ENCODE data around the gene SESN1.
"Not testable (repeated sequence)": the region's sequence is repeated elsewhere in the genome, so short reads cannot be mapped to it uniquely, and the experiment has no call there.

Gene SESN1

GRCh38 chr6:108993876-108994275 is 100.8 kb downstream of the SESN1 start:
- DNase-seq, result no peak

- no peak for DNase-seq
Measured at GRCh38 chr6:108989700-108990099, 104.9 kb downstream of the SESN1 start.

DNA sequence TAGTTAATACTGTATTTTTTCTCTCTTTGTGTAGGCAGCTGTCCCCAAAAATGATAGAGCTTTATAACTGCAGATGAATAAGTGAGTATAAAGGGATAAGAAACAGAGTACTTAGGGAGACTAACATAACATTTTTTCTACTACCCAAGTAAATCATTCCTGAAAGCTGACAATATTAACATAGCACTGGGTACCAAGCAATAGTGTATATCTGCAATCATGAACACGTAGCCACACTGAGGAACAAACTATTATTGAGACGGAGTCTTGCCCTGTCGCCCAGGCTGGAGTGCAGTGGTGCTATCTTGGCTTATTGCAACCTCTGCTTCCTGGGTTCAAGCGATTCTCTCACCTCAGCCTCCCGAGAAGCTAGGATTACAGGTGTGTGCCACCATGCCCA is 105.9 kb downstream of the SESN1 start:
- no peak for DNase-seq

DNA sequence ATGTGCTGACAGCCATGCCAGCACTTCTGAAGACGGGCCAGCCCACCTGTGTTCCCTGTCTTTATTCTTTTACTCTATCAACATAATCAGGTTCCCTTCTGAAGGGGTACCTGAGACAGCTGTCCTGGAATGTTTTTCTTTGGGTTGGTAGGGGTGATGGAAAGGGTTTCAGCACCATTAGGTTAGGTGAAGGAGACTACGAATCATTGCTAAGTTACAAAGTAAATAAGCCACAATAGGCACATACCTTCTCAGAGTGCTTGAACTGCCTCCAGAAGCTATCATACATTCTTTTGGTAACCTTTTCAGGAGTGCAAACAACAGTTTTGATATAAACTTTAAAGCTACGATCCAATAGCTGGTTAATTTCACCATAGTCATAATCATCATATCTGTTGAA is 106.3 kb downstream of the SESN1 start:
- no peak for DNase-seq

GRCh38 chr6:108987156-108987555 is 107.5 kb downstream of the SESN1 start:
- DNase-seq, result no peak

DNA sequence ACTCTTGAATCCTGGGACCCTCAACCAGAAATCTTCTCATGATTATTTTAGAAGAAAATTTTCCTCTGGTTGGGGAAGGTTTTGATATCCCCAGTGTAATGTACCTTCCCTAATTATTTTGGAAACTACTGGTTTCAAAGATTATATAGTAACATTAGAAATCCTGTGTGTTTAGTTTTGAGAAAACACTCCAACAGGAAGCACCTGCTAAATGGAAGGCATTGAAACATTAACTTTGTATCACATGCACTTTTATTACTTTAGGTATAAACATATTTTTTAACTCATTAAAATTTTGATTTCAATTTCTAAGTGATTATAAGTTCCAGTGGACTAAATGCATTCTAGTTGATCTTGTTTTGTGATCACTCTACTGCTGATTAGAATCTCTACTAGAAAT is 109.3 kb downstream of the SESN1 start:
- no peak for DNase-seq

DNA sequence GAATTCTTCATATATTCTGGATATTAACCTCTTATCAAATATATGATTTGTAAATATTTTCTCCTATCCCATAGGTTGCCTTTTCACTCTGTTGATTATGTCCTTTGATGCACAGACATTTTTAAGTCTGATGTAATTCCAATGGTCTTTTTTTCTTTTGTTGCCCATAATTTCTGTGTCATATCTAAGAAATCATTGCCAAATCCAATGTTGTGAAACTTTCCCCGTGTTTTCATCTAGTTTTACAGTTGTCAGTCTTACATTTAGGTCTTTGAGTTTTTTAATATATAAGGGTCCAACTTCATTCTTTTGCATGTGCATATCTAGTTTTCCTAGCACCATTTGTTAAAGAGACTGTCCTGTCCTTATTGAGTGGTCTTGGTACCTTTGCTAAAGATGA is 111.5 kb downstream of the SESN1 start:
- DNase-seq, result no peak

DNA sequence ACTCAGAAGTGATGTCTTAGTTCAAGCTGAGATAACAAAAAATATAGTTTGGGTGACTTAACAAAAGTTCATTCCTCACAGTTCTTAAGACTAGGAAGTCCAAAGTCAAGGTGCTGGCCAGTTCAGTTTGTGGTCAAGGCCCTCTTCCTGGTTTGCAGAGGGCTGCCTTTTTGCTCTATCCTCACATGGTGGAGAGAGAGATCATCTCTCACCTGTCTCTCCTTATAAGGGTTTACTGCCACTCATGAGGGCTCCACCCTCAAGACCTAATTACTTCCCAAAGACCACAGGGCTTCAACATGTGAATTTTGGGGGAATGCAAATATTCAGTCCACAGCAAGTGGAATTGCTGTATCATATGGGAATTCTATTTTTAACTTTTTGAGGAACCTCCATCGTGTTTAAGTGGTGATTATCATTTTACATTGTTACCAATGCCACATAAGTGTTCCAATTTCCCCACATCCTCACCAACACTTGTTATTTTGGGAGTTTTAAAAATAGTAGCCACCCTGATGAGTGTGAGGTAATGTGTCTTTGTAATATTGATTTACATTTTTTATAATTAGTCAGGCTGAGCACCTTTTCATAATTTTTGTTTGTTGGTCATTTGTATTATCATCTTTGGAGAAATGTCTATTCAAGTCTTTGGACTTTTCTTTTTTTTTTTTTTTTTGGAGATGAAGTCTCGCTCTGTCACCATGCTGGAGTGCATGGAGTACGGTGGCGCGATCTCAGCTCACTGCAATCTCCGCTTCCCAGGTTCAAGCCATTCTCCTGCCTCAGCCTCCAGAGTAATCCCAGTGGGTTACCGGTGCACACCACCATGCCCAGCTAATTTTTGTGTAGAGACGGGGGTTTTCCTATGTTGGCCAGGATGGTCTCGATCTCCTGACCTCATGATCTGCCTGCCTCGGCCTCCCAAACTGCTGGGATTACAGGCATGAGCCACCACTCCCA is 112.2 kb downstream of the SESN1 start:
- no peak for DNase-seq

GRCh38 chr6:108978638-108979037 is 116.0 kb downstream of the SESN1 start:
- DNase-seq, result not testable (repeated sequence)

DNA sequence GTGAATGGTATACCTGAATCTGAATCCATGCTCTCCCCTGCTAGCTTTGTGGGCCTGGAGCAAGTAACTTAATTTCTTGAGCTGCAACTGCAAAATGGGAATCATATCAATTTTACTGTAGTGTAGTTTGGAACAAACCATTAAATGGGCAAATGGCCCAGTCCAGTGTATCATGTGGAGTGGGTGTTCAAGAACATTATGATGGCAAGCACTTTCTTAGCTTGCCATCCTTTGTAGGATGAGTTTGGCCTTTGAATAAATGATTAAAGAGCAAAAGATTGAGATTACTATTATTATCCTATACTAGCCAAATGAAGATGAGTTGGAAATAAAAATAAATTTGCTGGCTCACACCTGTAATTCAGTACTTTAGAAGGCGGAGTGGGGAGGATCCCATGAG is 120.4 kb downstream of the SESN1 start:
- no peak for DNase-seq

GRCh38 chr6:108969776-108970175 is 124.9 kb downstream of the SESN1 start:
- no peak for DNase-seq

DNA sequence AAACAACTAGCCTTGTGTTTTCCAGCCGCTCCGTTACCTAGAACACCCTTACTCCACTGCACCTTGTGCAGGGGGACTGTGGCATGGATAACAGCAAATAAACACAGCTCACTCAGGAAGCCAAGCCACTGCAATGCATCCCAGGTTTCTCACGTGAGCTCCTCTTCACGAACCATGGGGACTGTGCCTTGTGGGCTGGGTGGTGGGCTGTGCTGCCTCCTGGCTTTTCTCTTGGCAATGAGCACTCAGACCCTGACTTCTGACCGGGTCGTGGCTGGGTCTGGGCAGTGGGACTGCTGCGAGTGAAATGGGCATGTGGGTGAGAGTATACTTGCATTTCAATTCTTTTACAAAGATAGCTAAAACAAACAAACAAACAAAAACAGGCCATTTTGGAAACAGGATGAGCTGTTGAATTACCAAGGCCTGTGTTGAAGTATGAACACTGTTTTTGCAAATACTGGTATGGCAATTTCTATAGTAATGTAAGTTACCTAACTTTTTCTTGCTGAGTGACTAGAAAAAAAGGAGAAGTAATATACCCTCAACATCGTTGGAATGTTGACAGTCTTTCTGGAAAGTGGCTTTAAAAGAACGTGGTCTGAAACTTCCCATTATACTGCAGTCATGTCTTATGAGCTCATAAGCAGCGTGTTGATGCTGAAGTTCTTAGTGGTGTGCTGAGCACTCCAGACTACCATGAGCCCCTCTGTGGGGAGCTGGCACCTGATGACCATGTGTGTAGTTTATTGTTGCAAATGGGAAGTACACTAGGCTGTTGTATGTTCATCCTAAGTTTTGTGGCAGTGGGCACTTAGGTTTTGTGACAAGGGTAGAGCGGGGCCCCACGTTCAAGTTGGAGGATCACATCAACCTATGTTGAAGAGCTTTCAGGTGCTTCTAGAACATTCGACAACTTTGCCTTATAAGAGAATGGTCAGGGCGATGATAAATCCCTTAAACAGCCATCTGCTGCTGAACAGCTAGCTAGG is 126.0 kb downstream of the SESN1 start:
- DNase-seq, result no peak

- DNase-seq, result no peak
Measured at GRCh38 chr6:108966855-108967755, 127.5 kb downstream of the SESN1 start.

DNA sequence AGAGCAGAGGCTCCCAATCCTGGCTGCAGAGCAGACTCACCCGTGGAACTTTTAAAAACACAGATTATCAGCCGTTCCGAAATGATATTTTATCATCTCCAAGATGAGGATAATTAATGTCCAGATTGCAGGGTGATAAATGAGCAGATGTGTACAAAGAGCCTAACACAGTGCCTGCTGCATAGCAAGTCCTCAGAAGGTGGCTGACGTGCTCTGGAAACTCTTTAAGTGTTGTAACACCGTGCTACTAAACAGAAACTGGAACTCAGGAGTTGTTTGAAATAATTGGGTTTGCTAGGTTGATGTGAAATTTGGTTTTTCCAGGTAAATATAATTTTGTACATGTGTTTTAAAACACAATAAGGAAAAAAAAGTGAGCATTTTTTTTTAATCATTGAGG is 128.4 kb downstream of the SESN1 start:
- no peak for DNase-seq

DNA sequence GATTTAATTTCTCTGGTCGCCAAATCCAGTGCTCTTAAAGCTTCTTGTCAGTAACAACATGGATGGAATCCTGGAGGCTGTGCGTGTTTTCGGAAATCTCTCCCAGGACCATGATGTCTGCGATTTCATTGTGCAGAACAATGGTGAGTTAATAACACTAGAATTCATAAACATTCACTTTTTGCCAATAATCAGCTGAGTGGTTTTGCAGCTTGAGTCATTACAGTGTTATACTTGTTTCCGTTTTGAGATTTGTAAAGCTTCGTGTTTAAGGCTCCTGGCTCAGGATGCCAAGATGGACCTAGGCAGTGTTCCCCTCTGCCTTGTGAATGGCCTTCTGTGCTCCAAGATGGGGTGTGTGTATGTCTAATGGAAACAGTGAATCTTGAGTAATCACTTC is 132.7 kb downstream of the SESN1 start:
- no peak for DNase-seq

DNA sequence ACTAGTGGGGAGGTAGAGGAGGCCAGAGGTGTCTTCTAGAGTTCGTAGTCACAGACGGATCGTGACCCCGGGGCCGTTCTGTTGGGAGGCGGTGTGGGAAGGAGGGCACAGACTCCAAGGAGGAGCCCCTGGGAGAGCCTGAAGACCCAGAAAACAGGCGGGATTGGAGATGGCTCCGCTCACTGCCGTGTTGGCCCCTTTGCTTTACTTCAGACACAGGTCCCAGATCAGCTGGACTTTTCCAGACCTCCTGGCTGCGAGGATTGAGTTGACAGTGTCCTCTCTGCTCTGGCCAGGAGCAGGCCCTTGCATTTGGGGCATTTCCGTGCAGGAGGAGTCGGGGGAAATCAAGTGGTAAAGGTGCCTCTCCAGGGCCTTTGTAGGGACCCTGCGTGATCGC is 133.6 kb downstream of the SESN1 start:
- DNase-seq, result no peak

DNA sequence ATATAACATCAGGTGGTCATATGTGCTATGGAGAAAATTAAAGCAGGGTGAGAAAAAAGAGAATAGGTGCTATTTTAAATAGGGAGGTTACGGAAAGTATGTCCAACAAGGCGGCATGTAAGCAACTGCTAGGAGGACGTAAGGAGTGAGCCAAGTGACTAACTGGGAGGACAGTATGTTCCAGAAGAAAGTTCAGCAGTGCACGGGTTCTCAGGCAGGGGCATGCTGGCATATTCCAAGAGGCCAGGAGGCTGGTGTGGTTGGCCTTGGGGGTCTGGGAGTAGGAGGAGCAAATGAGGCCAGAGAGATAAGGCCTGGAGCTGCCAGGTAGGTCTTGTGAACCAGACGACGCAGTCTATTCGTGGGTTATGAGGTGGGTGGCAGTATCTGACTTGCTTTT is 134.0 kb downstream of the SESN1 start:
- DNase-seq, result no peak

- DNase-seq, result no peak
Measured at GRCh38 chr6:108959972-108960582, 134.6 kb downstream of the SESN1 start.

DNA sequence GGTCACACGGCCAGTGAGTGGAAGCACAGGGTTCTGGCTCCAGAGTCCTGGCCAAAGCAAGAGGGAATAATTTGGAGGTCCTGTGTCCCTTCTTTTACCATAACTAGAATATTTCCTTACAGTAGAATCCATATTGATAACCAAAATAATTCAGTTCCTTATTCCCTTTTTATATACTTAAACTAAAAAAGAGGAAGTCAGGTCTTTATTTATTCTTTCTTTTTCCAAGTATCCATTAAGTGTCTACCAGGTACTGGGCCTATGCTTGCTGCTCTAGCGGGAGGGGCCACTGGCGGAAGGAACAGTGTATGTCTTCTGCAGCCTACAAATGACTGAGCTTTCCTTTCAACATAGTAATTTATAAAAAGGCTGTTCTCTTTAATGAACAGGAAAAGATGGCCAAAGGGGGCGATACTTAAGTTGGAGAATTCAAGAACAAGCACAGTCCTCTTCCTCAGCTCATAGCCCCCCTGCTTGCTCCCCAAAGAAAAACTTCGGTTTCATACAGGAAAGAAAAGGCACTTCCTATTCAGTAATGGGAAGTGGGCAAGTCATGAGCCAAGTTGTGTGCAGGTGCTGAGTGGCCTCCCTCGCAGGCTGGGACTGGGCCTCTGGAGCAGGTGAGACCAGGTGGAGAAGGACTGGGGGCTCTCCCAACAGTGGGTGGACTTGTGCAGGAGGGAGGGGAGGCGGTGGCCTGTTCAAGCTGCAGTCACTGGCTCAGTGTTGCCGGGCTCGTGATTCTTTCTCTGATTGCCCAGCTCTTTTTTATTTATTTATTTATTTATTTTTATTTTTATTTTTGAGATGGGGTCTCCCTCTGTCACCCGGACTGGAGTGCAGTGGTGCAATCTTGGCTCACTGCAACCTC is 135.5 kb downstream of the SESN1 start:
- DNase-seq, result no peak

GRCh38 chr6:108957221-108957620 is 137.4 kb downstream of the SESN1 start:
- no peak for DNase-seq
